DOHH2 (cell line): ENCODE results near the gene SLC25A22.
A peak's percentile ranks its signal among the peaks of the same experiment; 100 is the strongest.

Source experiments
- H3F3A ChIP-seq: fragments of 200-600 bp; sonication (generic), shearing (Covaris generic); 2 replicates; pipeline ENCODE4 v1.6.0; 2016; ENCODE audit warnings: antibody characterized with exemption, mild to moderate bottlenecking; ENCODE audit not compliant: control insufficient read depth, insufficient read depth
- H3K27ac ChIP-seq: fragments of 200-600 bp; sonication (generic); 2 replicates; pipeline ENCODE4 v1.5.1; 2014; ENCODE audit warnings: low read depth, mild to moderate bottlenecking, low read length, moderate library complexity
- H3K27me3 ChIP-seq: fragments of 200-600 bp; sonication (generic); 2 replicates; pipeline ENCODE4 v1.6.1; 2014; ENCODE audit warnings: mild to moderate bottlenecking, low read length, mixed read lengths; ENCODE audit not compliant: control insufficient read depth
- H3K36me3 ChIP-seq: fragments of 200-600 bp; sonication (generic); 2 replicates; pipeline ENCODE4 v1.6.1; 2014; ENCODE audit warnings: mild to moderate bottlenecking, low read length, moderate library complexity, mixed read lengths; ENCODE audit not compliant: control insufficient read depth
- H3K4me1 ChIP-seq: fragments of 200-600 bp; sonication (generic); 2 replicates; pipeline ENCODE4 v1.6.1; 2014; ENCODE audit warnings: mild to moderate bottlenecking, low read length, mixed read lengths; ENCODE audit not compliant: control insufficient read depth
- H3K4me2 ChIP-seq: fragments of 200-600 bp; sonication (generic); 2 replicates; pipeline ENCODE4 v1.6.0; 2014; ENCODE audit warnings: mild to moderate bottlenecking, low read length, moderate library complexity
- H3K4me3 ChIP-seq: fragments of 200-600 bp; sonication (generic); 2 replicates; pipeline ENCODE4 v1.5.1; 2014; ENCODE audit warnings: mild to moderate bottlenecking, low read length, mixed read lengths
- H3K79me2 ChIP-seq: fragments of 200-600 bp; sonication (generic); 2 replicates; pipeline ENCODE4 v1.6.1; 2014; ENCODE audit warnings: mild to moderate bottlenecking, low read length, mixed read lengths; ENCODE audit not compliant: control insufficient read depth
- H3K9me2 ChIP-seq: fragments of 200-600 bp; sonication (generic); replicated peaks from 2 replicates; pipeline ENCODE4 v1.6.1; 2014; ENCODE audit warnings: mild to moderate bottlenecking, low read length, mixed read lengths; ENCODE audit not compliant: control insufficient read depth
- H3K9me3 ChIP-seq: fragments of 200-600 bp; sonication (generic); 2 replicates; pipeline ENCODE4 v1.6.1; 2014; ENCODE audit warnings: antibody characterized with exemption, low read length, mixed read lengths; ENCODE audit not compliant: control insufficient read depth, insufficient read depth
- H4K20me1 ChIP-seq: fragments of 200-600 bp; sonication (generic); 2 replicates; pipeline ENCODE4 v1.6.0; 2014; ENCODE audit warnings: low read depth, mild to moderate bottlenecking, antibody characterized with exemption, low read length, moderate library complexity; ENCODE audit not compliant: control insufficient read depth, insufficient read depth
- EZH2phosphoT487 ChIP-seq: fragments of 200-600 bp; sonication (generic); IDR thresholded peaks from 2 replicates; pipeline ENCODE4 v1.6.1; 2017; ENCODE audit warnings: borderline replicate concordance, mild to moderate bottlenecking, antibody characterized with exemption, low read length, moderate library complexity, mixed read lengths
- TF ChIP-seq, protein P1 (sequence below): fragments of 200-600 bp; sonication (generic); IDR thresholded peaks from one replicate; pipeline ENCODE4 v1.5.1; 2014; ENCODE audit warnings: antibody characterized with exemption, mild to moderate bottlenecking, low read depth, low read length; ENCODE audit not compliant: poor library complexity, severe bottlenecking

SLC25A22 gene

DNA sequence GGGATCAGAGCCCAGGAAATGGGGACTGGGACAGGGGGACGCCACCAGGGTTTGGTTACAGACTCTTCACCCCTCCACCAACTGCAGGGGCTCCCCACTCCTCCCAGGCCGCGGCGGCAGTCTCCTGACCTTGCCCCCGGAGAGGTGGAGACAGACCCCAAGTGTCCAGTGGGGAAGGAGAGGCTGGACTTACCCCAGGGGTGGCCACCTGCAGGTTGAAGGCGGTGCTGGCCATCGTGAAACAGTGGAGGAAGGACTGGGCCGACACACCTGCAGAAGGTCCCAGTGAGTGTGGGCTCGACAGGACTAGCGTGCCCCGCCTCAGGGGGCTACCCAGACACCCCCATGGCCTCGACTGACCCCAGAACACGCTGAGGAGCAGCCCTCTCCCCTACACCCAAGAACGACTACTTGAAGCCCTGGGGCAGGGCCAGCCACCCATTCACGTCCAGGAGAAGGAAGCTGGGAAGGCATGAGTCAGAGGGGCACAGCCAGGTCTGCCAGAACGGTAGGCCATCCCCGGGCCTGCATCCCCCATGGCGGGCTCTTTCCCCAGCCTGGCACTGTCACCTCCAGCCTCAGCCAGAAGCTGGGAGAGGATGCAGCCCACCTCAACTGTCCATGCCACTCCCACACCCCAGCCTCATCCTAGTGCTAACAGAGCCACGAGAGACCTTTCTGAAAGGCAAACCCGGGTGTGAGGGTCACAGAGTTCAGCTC is 23.0 kb downstream of the SLC25A22 start:
- Histone ChIP-seq H3K4me2 (peak overlapping the region; percentile 80), H3K9me3 (no peaks in the 10 kb centered on the region), H3K4me1 (peaks cover 19% of the 10 kb centered on the region), H4K20me1 (no peaks in the 10 kb centered on the region; the same call in 1 of the 2 replicates), H3K27me3 (no peaks in the 10 kb centered on the region), H3K4me3 (no peak overlapping the region; the same call in 1 of the 2 replicates), H3K36me3 (peaks cover 69% of the 10 kb centered on the region), H3K79me2 (peaks cover 71% of the 10 kb centered on the region), H3K9me2 (no peaks in the 10 kb centered on the region), H3F3A (no peaks in the 10 kb centered on the region), H3K27ac (no peak overlapping the region)
- no peak for TF ChIP-seq EZH2phosphoT487
- TF ChIP-seq, protein P1, sequence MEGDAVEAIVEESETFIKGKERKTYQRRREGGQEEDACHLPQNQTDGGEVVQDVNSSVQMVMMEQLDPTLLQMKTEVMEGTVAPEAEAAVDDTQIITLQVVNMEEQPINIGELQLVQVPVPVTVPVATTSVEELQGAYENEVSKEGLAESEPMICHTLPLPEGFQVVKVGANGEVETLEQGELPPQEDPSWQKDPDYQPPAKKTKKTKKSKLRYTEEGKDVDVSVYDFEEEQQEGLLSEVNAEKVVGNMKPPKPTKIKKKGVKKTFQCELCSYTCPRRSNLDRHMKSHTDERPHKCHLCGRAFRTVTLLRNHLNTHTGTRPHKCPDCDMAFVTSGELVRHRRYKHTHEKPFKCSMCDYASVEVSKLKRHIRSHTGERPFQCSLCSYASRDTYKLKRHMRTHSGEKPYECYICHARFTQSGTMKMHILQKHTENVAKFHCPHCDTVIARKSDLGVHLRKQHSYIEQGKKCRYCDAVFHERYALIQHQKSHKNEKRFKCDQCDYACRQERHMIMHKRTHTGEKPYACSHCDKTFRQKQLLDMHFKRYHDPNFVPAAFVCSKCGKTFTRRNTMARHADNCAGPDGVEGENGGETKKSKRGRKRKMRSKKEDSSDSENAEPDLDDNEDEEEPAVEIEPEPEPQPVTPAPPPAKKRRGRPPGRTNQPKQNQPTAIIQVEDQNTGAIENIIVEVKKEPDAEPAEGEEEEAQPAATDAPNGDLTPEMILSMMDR: no peak

DNA sequence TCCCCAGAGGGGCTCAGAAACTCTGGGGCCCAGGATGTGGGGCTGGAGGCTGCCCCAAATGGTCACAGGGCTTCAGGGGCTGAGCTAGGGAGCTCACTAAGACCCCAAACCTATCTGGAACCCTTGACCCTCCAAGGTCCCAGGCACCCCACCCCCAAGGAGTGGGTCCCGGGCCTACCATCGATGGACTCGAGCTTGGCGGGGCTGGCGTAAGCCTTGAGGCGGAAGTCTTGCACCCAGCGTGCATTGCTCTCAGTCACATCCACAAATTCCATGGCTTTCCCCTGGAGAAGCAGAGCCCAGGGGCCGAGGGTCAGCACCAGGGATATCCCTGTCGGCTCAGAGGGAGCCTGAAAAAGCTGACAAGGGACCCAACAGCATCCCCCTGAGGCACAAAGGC is 24.3 kb downstream of the SLC25A22 start:
- Histone ChIP-seq H3K27me3 (no peaks in the 10 kb centered on the region), H3K36me3 (peaks cover 63% of the 10 kb centered on the region), H3K4me1 (peaks cover 15% of the 10 kb centered on the region), H3K9me3 (no peaks in the 10 kb centered on the region), H4K20me1 (no peaks in the 10 kb centered on the region; the same call in 1 of the 2 replicates), H3K27ac (no peak overlapping the region), H3F3A (no peaks in the 10 kb centered on the region), H3K4me2 (no peak overlapping the region), H3K79me2 (peaks cover 64% of the 10 kb centered on the region), H3K9me2 (no peaks in the 10 kb centered on the region), H3K4me3 (no peak overlapping the region)
- no peak for TF ChIP-seq EZH2phosphoT487
- TF ChIP-seq, protein P1: no peak

DNA sequence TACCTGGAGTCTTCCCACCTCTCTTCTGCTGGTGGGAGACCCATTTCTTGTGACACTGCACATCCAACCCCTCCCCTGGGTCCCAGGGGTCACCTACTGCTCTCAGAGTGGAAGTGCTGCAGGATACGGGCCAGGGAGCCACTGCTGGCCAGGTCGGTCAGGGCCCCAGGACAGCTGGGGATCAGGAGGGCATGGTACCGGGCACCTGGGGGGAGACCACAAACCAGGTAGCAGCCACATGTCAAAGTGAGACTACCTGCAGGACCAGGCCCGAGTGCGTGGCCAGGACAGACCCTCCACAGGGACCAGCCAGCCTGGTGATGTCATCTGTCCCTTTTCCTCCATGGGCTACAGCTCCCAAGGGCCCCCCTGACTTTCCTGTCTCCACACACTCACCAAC is 24.7 kb downstream of the SLC25A22 start:
- H4K20me1 ChIP-seq: no peaks in the 10 kb centered on the region; the same call in 1 of the 2 replicates

More for the DNA sequence above, 24.7 kb downstream of the SLC25A22 start:
- no peaks in the 10 kb centered on the region for H3F3A ChIP-seq
- no peak overlapping the region for H3K27ac ChIP-seq
- no peak overlapping the region for H3K4me2 ChIP-seq
- H3K4me1 ChIP-seq: peaks cover 11% of the 10 kb centered on the region
- no peaks in the 10 kb centered on the region for H3K9me3 ChIP-seq
- peaks cover 60% of the 10 kb centered on the region for H3K79me2 ChIP-seq
- no peak overlapping the region for H3K4me3 ChIP-seq
- H3K36me3 ChIP-seq: peaks cover 62% of the 10 kb centered on the region
- H3K27me3 ChIP-seq: no peaks in the 10 kb centered on the region
- no peak for TF ChIP-seq EZH2phosphoT487
- TF ChIP-seq, protein P1: no peak
- no peaks in the 10 kb centered on the region for H3K9me2 ChIP-seq
